NCI-H774 (cell line): ENCODE data around the gene OTOP2.
"Not testable (repeated sequence)": the region's sequence is repeated elsewhere in the genome, so short reads cannot be mapped to it uniquely, and the experiment has no call there.

Source experiments
- DNase-seq: peaks from one replicate; lab custom pipeline; 2025; lab: John Stamatoyannopoulos, UW

OTOP2 gene

GRCh38 chr17:74951680-74952421 lies 27.8 kb downstream of the OTOP2 start:
- no peak for DNase-seq

GRCh38 chr17:74952431-74953133 lies 28.5 kb downstream of the OTOP2 start:
- no peak for DNase-seq

- DNase-seq: no peak
Observed at GRCh38 chr17:74953134-74953687, 29.1 kb downstream of the OTOP2 start.

GRCh38 chr17:74954115-74954514 lies 30.0 kb downstream of the OTOP2 start:
- DNase-seq: no peak

GRCh38 chr17:74954665-74955421 lies 30.8 kb downstream of the OTOP2 start:
- DNase-seq: no peak

GRCh38 chr17:74956093-74956492 lies 32.0 kb downstream of the OTOP2 start:
- no peak for DNase-seq

GRCh38 chr17:74957935-74958740 lies 34.1 kb downstream of the OTOP2 start:
- DNase-seq: peak; percentile 64

GRCh38 chr17:74959826-74960515 lies 35.9 kb downstream of the OTOP2 start:
- no peak for DNase-seq

- no peak for DNase-seq
Observed at GRCh38 chr17:74960570-74961342, 36.7 kb downstream of the OTOP2 start.

GRCh38 chr17:74961657-74962350 lies 37.7 kb downstream of the OTOP2 start:
- peak; percentile 84 for DNase-seq

- DNase-seq: no peak
Observed at GRCh38 chr17:74962622-74963394, 38.7 kb downstream of the OTOP2 start.

- no peak for DNase-seq
Observed at GRCh38 chr17:74963656-74964055, 39.6 kb downstream of the OTOP2 start.

GRCh38 chr17:74964246-74964761 lies 40.2 kb downstream of the OTOP2 start:
- DNase-seq: no peak

GRCh38 chr17:74964988-74965622 lies 41.0 kb downstream of the OTOP2 start:
- no peak for DNase-seq

GRCh38 chr17:74968361-74968780 lies 44.3 kb downstream of the OTOP2 start:
- peak; percentile 8 for DNase-seq

GRCh38 chr17:74969501-74969900 lies 45.4 kb downstream of the OTOP2 start:
- DNase-seq: not testable (repeated sequence)

GRCh38 chr17:74970395-74970794 lies 46.3 kb downstream of the OTOP2 start:
- DNase-seq: no peak
